T47D (cell line): ENCODE data around the gene FMN2.
A peak's percentile ranks its signal among the peaks of the same experiment; 100 is the strongest.
"Not testable (repeated sequence)": the region's sequence is repeated elsewhere in the genome, so short reads cannot be mapped to it uniquely, and the experiment has no call there.

Experiments used
- DNase-seq, 2 experiments: peaks; one replicate each; pipeline versions ENCODE4 v3.0.0 to v3.0.0-alpha.2; 2011 to 2012; ENCODE audit warnings: low read depth in 1 of 2, low spot score in 1 of 2
- JUND ChIP-seq: IDR thresholded peaks from 2 replicates; pipeline ENCODE4 v1.6.1; 2012; ENCODE audit warnings: low read depth
- in situ Hi-C: cut with HindIII; loops from 2 replicates; pipeline ENCODE4 v1.10.0; 2016; ENCODE audit warnings: low sequenced_read_pairs, low pct_unique_long_range_greater_than_20kb

The FMN2 gene

DNA sequence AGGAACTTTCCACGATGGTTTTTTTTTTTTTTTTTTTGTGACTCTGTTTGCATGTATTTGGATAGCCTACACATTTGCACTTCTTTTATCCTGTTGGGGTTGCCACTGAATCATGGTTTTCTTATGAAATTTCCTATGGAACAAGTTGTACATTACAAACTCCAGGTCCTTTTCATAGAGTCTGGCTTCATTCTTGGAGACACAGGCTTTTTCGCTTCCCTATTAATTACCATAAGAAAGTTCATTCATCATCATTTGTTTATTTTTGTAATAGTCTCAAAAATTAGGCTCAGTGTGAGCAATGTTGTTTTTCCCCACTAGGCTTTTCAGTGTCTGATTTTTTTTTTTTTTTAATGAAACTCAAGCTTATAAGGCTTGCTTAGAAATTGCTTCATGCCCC is 179.4 kb downstream of the FMN2 start:
- TF ChIP-seq JUND = no peak
- in situ Hi-C loops = no loop called here
- no peak for DNase-seq

DNA sequence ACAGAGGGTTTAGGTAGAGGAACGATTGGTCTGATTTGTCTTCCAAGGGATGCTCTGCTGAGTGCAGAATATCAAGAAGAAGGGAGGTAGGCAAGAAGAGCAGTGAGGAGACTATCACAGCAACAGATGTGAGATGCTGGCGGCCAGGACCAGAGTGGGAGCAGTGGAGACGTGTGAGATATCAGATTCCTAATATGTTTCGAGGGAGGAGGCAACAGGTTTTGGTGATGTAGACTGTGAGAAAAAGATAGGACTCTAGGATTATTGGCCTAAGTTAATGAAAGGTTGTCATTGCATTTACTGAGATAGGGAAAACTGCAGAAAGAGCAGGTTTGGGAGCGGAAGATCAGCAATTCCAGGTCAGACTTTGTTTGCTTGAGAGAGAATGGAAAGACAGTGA is 182.9 kb downstream of the FMN2 start:
- TF ChIP-seq JUND = no peak
- in situ Hi-C loops = no loop called here
- no peak for DNase-seq

DNA sequence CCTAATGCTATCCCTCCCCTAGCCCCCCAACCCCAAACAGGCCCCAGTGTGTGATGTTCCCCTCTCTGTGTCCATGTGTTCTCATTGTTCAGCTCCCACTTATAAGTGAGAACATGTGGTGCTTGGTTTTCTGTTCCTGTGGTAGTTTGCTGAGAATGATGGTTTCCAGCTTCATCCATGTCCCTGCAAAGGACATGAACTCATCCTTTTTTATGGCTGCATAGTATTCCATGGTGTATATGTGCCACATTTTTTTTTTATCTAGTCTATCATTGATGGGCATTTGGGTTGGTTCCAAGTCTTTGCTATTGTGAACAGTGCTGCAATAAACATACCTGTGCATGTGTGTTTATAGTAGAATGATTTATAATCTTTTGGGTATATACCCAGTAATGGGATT is 183.5 kb downstream of the FMN2 start:
- in situ Hi-C loops, DNase-seq: not testable (repeated sequence)

DNA sequence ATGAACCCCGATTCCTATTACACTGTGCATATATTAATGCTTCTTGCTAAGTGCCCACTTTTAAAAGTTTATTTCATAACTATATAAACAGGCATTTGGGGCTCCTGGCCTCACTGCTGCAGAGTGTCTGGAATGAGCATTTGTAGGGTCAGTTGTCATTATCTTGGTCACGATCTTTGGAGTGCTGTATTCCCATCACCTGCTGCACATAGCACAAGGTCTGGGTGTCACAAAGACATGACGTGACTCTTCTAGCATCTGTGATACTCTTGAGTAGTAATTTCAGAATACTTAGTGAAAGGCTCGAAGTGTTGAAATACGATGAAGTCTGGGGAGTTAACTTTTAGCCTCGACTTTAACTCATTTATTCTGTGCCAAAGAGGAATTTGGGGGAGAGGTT is 186.4 kb downstream of the FMN2 start:
- in situ Hi-C loops = no loop called here
- TF ChIP-seq JUND = no peak
- DNase-seq = no peak

DNA sequence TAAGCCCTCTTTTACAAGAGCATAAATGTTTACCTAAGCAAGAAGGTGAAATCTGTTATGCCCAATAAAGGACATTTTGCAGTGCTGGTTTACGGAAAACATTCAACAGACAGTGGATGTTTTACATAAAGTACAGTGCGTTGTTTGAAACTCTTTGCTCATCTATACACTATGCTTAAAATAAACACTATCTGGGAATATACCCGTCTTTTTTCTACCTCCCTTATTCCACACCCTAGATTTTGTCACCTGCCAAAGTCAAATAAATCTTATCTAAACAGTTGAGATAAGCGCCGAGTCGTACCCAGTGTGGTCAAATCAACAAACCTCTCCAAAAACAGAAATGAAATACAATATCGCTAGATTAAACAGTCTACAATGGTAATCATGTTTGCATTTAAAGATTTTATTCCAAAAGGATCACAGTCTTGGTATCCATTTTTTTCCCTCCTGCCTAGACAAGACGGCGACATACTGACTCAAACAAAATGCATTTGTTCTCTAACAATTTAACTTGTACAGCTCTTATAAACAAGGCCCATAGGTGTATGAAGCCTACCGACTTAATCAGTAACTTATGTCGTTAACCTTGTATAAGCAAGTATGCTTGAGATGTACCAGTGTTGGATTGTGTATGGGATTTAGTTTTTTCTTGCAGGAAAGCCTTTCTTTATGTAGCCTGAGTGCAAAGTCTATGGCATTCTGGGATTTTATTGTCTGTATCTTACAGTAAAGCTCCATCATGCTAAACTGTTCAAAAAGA is 189.1 kb downstream of the FMN2 start:
- DNase-seq = no peak
- TF ChIP-seq JUND = no peak
- in situ Hi-C loops = no loop called here

DNA sequence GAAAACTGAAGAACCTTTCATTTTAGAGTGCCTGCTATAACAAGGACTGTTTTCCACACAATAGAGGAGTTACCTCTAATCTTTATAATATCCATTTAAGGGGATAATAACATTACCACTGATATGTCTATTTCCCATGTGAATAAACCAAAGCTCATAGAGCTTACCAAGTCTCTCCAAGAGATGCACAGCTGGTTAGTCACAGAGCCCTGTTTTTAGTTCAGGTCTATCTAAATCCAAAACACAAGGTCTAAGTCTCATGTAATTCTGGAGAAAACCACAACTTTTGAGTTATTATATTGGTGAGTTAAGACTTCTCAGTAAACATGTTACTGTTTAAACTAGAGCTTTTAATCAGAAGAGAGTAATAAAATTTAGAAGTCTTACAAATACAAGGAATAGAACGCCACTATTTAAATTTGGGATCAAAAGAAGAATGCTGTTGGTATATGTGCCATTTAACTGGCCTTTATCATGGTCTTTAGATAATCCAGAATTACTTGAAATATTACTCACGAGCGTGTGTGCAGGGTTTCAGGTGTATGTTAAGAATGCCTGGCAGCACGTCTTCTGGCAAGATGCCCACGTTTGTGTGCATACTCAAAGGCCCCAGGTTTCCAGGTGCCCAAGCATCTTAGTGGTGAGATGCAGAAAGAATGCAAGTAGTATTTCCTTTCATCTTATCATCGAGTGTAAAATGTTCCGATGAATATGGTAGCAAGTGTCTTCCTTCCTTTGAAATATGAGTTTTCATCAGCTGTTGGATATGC is 190.6 kb downstream of the FMN2 start:
- TF ChIP-seq JUND = no peak
- DNase-seq = peak in 1 of 2 experiments; percentile 75
- in situ Hi-C loops = no loop called here

DNA sequence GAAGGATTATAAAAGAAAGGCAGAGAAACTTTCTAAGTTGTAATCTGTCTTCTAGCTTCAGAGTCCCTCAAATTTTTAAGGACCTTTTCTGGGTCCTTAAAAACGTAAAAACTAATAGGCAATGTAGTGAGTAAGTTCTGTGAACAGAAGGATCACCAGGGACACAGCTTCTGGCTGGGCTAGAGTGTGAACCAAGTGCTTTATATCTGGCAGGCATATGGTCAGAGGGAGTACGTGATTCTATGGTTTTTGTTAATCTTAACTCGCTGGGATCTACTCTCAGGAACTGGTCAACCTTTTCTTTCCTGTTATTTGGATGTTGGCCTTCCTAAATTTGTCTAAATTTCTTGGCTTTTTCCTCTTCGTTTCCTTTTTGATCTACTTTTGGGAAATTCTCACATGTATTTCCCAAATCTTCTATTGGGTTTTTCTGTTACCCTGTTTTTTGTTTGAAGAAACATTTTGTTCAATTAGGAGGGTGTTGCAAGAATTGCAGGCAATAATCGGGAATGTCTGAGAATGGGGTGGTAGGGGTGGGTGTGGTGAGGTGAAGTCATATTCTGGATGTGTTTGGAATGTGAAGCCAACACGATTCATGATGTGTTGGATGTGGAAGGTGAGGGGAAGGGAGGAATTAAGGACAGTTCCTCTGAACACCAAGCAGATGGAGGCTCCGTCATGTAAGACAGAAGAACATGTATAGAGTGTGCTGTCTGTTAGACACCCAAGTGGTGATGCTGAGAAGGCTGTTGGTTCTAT is 193.2 kb downstream of the FMN2 start:
- DNase-seq = no peak
- no peak for TF ChIP-seq JUND
- in situ Hi-C loops = no loop called here

DNA sequence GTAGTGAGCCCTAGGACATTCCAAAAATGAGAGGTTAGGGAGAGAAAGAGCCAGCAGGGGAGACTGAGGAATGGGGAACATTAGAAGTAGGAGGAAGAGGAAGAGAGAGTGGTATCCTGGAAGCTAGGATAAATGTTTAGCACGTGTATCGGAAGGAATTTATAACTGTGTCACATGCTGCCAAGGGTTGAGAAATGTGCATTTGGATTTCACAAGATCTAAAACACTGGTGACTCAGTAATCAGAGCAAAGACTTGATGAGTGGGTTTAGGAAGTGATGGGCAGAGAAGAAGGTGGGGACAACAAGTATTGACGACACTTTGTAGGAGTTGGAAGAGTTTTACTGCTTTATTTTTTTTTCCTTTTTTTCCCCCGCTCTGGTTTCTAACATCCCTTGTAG is 193.9 kb downstream of the FMN2 start:
- in situ Hi-C loops = no loop called here
- TF ChIP-seq JUND = no peak
- DNase-seq = no peak

DNA sequence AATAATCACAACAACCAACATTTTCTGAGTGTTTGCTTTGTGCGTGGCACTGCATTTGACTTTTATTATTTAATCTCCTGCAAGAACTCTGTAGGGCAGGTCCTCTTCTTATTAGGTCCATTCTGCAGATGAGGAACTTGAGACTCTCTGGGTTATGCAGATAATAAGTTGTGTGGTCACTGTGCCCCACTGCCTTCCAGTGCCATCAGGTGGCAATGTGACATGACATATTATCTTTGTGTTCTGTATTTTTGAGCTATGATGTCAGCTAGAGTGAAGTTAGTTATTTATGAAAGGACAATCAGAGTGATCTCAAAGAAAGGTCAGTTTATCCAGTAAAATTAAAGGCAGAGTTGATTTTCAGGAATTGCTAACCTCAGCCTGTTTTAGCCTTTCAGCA is 196.0 kb downstream of the FMN2 start:
- no peak for TF ChIP-seq JUND
- in situ Hi-C loops = no loop called here
- DNase-seq = peak; percentile 13 to 40

DNA sequence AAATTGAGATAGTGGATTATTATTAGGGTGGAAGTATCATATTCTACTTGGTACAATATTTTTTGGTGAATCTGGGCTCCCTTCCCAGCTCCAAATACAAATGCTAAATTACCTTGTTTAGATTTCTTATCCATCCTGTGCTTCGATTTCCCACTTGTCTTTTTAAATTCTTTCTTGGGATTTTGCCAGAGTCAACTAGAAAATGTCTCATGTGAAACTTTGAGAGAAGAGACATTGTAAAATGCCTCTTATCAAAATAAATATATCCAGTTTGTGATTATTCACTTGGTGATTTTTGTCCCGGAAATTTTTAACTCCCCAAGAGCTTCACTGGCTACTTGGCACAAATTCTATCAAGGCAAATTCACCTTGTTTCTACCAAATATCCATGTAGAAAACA is 202.0 kb downstream of the FMN2 start:
- in situ Hi-C loops = no loop called here
- TF ChIP-seq JUND = no peak
- DNase-seq = no peak

DNA sequence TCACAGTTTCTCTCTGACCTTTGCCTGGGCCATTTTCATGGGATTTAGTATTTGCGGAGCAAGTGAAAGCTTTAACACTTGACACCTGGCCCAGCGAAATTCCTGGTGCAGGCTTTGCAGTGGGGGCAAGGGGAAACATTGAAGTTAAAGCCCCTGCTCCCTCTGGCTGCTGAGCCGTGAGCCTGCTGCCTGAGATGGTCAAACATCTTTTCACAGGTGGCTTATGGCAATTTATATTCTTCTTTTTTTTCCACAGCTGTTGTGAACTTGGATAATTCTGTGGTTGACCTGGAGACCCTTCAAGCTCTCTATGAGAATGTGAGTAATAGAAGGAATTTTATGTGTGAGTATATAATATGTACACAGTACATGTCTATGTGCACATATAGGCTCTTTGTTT is 202.9 kb downstream of the FMN2 start:
- TF ChIP-seq JUND = no peak
- DNase-seq = no peak
- in situ Hi-C loops = no loop called here

DNA sequence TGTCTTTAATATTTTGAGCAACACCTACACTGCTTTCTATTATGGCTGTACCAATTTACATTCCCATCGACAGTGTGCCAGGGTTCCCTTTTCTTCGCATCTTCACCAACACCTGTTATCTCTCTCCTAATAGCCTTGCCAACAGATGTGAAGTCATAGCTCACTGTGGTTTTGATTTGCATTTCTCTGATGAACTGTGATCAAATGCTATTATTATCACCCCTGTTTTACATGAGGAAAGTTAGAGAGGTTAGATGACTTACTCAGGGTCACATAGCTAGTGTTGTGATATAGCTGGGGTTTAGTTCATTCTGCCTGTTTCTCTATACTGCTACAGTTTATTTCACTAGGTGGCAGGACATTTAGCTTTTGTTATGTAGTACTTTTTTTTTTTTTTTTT is 204.1 kb downstream of the FMN2 start:
- DNase-seq = no peak
- no peak for TF ChIP-seq JUND
- in situ Hi-C loops = no loop called here

DNA sequence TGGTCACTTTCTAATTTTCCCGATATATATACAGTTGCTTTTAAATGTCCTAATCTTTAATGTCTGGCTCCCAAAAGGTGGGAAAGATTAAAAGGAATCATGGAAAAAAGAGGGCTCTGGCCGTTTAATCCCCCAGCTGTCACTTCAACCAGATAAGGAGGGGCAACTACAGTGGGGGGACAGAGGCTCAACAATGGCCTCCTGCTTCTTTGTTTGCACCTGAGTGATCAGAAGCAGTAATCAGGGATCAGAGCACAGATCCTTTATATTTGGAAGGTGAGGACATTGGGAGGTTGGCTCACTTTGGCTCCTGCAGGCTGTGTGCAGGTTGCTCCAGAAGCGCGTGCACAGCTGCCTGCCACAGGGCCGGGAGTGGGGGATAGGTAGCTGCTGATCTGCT is 212.8 kb downstream of the FMN2 start:
- TF ChIP-seq JUND = no peak
- no peak for DNase-seq
- in situ Hi-C loops = no loop called here
